ENCODE data around the gene SGMS1. TPM values are rescaled to one million over a fixed set of nuclear protein-coding genes. Genes with fewer than 3 reads are reported as not detected.

Gene SGMS1
- total RNA-seq, 3 donors from 2014 or later (not counting 1 experiment from before 2014, with no cell fraction given), result 24.5 to 32.7 (median 30.4) TPM

GRCh38 chr10:50600286-50600685, 23.5 kb downstream of the SGMS1 start:
- Mint-ChIP-seq H3K9me3 (no peaks in the 10 kb centered on the region), H3K27me3 (ENCODE audit: low read depth in 2 of 2) (no peaks in the 10 kb centered on the region), H3K4me1 (peaks cover 55 to 77% of the 10 kb centered on the region in 2 donors), H3K36me3 (no peaks in the 10 kb centered on the region), H3K4me3 (no peak overlapping the region), H3K27ac (peak overlapping the region in 1 of 2 donors; percentile 17)
- TF ChIP-seq CTCF (IDR thresholded peaks at IDR 0.05), result no peak
- no CpG with 5 or more reads among the region's 1 CpG for WGBS (ENCODE audit: insufficient coverage)
- H3K36me3 ChIP-seq (ENCODE audit: control insufficient read depth, insufficient read depth, low read length), result no peaks in the 10 kb centered on the region
- no peaks in the 10 kb centered on the region for H3K9me3 ChIP-seq (ENCODE audit: control insufficient read depth, insufficient read depth, low read length)
- no peak overlapping the region for H3K4me3 ChIP-seq (ENCODE audit: low read length)
- H3K4me1 ChIP-seq (ENCODE audit: control insufficient read depth, insufficient read depth, low read length), result peaks cover 14% of the 10 kb centered on the region
- intact Hi-C loops (cut with micrococcal nuclease), result no loop called here
- no peak overlapping the region for H3K27ac ChIP-seq (ENCODE audit: low read length)
- DNase-seq, result no peak
- ATAC-seq, result no peak
- no peaks in the 10 kb centered on the region for H3K27me3 ChIP-seq (ENCODE audit: control insufficient read depth, insufficient read depth, low read length)

DNA sequence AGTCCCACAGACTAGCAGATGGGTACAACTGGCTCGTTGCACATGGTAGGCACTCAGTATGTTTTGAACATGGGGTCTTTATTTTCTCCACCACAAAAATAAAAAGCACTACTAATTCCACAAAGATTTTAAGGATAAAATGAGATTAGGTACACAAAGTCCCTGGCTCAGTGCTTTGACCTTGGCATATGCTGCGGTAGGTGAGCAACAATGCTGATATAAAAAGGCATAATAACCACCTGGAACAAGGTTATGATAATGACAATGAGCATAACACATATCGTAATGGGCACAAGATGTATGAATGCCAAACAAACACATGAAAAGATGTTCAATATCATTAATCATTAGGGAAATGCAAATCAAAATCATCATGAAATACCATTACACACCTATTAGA, 26.9 kb downstream of the SGMS1 start:
- DNase-seq (no peak), ATAC-seq (no peak)
- H3K4me1 ChIP-seq (ENCODE audit: control insufficient read depth, insufficient read depth, low read length), result peaks cover 5% of the 10 kb centered on the region
- Mint-ChIP-seq H3K27me3 (ENCODE audit: low read depth in 2 of 2) (no peaks in the 10 kb centered on the region), H3K4me1 (peaks cover 34 to 57% of the 10 kb centered on the region in 2 donors), H3K27ac (no peak overlapping the region), H3K36me3 (no peaks in the 10 kb centered on the region), H3K9me3 (no peaks in the 10 kb centered on the region), H3K4me3 (no peak overlapping the region)
- H3K4me3 ChIP-seq (ENCODE audit: low read length), result no peak overlapping the region
- no peaks in the 10 kb centered on the region for H3K27me3 ChIP-seq (ENCODE audit: control insufficient read depth, insufficient read depth, low read length)
- WGBS (ENCODE audit: insufficient coverage), result 100% methylated on average over 2 of the region's 3 CpGs
- H3K36me3 ChIP-seq (ENCODE audit: control insufficient read depth, insufficient read depth, low read length), result no peaks in the 10 kb centered on the region
- no peak for TF ChIP-seq CTCF (IDR thresholded peaks at IDR 0.05)
- no peak overlapping the region for H3K27ac ChIP-seq (ENCODE audit: low read length)
- no peaks in the 10 kb centered on the region for H3K9me3 ChIP-seq (ENCODE audit: control insufficient read depth, insufficient read depth, low read length)
- intact Hi-C loops (cut with micrococcal nuclease), result no loop called here

GRCh38 chr10:50596456-50596855, 27.3 kb downstream of the SGMS1 start:
- H3K4me3 ChIP-seq (ENCODE audit: low read length), result no peak overlapping the region
- Mint-ChIP-seq H3K9me3 (no peaks in the 10 kb centered on the region), H3K4me1 (peaks cover 30 to 57% of the 10 kb centered on the region in 2 donors), H3K36me3 (no peaks in the 10 kb centered on the region), H3K27me3 (ENCODE audit: low read depth in 2 of 2) (no peaks in the 10 kb centered on the region), H3K4me3 (no peak overlapping the region), H3K27ac (no peak overlapping the region)
- TF ChIP-seq CTCF (IDR thresholded peaks at IDR 0.05), result no peak
- H3K9me3 ChIP-seq (ENCODE audit: control insufficient read depth, insufficient read depth, low read length), result no peaks in the 10 kb centered on the region
- ATAC-seq (no peak), DNase-seq (no peak)
- H3K4me1 ChIP-seq (ENCODE audit: control insufficient read depth, insufficient read depth, low read length), result peaks cover 5% of the 10 kb centered on the region
- H3K27me3 ChIP-seq (ENCODE audit: control insufficient read depth, insufficient read depth, low read length), result no peaks in the 10 kb centered on the region
- WGBS (ENCODE audit: insufficient coverage), result 98% methylated on average over 2 of the region's 2 CpGs
- H3K27ac ChIP-seq (ENCODE audit: low read length), result no peak overlapping the region
- intact Hi-C loops (cut with micrococcal nuclease), result no loop called here
- no peaks in the 10 kb centered on the region for H3K36me3 ChIP-seq (ENCODE audit: control insufficient read depth, insufficient read depth, low read length)

- intact Hi-C loops (cut with micrococcal nuclease), result no loop called here
- WGBS (ENCODE audit: insufficient coverage), result 88% methylated on average over 3 of the region's 3 CpGs
- H3K9me3 Mint-ChIP-seq, result no peaks in the 10 kb centered on the region
- TF ChIP-seq CTCF (IDR thresholded peaks at IDR 0.05), result no peak
- H3K27ac Mint-ChIP-seq, result no peak overlapping the region
- H3K4me3 ChIP-seq (ENCODE audit: low read length), result no peak overlapping the region
- no peaks in the 10 kb centered on the region for H3K9me3 ChIP-seq (ENCODE audit: control insufficient read depth, insufficient read depth, low read length)
- DNase-seq, result no peak
- no peak for ATAC-seq
- H3K36me3 ChIP-seq (ENCODE audit: control insufficient read depth, insufficient read depth, low read length), result no peaks in the 10 kb centered on the region
- H3K36me3 Mint-ChIP-seq, result no peaks in the 10 kb centered on the region
- H3K4me1 ChIP-seq (ENCODE audit: control insufficient read depth, insufficient read depth, low read length), result peaks cover 2% of the 10 kb centered on the region
- H3K27me3 ChIP-seq (ENCODE audit: control insufficient read depth, insufficient read depth, low read length), result no peaks in the 10 kb centered on the region
- H3K4me3 Mint-ChIP-seq, result no peak overlapping the region
- H3K4me1 Mint-ChIP-seq, result peaks cover 25 to 56% of the 10 kb centered on the region in 2 donors
- H3K27ac ChIP-seq (ENCODE audit: low read length), result no peak overlapping the region
- H3K27me3 Mint-ChIP-seq (ENCODE audit: low read depth in 2 of 2), result no peaks in the 10 kb centered on the region
Observed at GRCh38 chr10:50595785-50596184, 28.0 kb downstream of the SGMS1 start.
